ENCODE data around the gene RYR1. TPM values are rescaled to one million over a fixed set of nuclear protein-coding genes. Genes with fewer than 3 reads are reported as not detected.

RYR1 gene
- total RNA-seq, 1 donor from 2014 or later: 1.3 TPM

DNA sequence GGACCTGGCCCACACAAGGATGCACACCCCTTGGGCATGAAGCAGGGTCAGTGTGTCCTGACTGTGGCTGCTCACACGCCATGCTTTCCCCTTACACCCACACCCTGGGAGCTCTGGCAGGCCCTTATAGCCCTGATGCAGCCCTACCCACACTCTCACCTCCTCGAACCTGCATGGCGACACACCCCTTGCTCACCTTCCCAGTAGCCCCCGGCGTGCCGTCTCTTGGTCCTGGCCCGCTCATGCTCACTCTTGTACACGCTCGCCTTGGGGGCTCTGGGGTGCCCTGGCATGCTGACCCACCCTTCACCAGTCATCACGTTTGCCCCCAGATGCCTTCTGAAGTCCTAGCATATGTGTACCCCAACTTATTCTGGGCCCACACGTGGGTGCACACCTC, 128.2 kb downstream of the RYR1 start:
- TF ChIP-seq, protein P1, sequence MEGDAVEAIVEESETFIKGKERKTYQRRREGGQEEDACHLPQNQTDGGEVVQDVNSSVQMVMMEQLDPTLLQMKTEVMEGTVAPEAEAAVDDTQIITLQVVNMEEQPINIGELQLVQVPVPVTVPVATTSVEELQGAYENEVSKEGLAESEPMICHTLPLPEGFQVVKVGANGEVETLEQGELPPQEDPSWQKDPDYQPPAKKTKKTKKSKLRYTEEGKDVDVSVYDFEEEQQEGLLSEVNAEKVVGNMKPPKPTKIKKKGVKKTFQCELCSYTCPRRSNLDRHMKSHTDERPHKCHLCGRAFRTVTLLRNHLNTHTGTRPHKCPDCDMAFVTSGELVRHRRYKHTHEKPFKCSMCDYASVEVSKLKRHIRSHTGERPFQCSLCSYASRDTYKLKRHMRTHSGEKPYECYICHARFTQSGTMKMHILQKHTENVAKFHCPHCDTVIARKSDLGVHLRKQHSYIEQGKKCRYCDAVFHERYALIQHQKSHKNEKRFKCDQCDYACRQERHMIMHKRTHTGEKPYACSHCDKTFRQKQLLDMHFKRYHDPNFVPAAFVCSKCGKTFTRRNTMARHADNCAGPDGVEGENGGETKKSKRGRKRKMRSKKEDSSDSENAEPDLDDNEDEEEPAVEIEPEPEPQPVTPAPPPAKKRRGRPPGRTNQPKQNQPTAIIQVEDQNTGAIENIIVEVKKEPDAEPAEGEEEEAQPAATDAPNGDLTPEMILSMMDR (IDR thresholded peaks at IDR 0.05; ENCODE audit: unreplicated experiment): no peak
- Mint-ChIP-seq H3K9me3 (ENCODE audit: unreplicated experiment) (no peaks in the 10 kb centered on the region), H3K36me3 (ENCODE audit: low read depth, unreplicated experiment) (peaks cover 13% of the 10 kb centered on the region), H3K27me3 (ENCODE audit: unreplicated experiment) (peaks cover 11% of the 10 kb centered on the region), H3K4me1 (ENCODE audit: unreplicated experiment) (no peaks in the 10 kb centered on the region), H3K27ac (ENCODE audit: unreplicated experiment) (no peak overlapping the region), H3K4me3 (ENCODE audit: unreplicated experiment) (no peak overlapping the region)
- DNase-seq (ENCODE audit: low spot score): no peak

DNA sequence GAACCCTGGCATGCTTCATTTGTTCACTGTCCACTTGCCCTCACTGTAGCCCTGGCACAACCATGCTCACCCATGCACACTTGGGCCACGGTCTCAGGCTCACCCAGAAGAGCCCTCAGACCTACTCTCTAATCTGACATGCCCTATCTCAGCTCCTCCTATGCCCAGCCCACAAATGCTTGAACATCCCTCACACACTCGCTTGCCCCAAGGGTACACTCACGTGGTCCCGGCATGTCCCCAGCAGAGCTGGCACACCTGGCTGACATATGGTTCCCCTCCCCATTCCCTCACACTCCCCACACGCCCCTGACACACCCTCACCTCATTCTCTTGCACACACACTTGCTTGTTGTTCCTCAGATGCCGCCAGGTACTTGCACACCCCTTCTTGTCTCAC, 128.6 kb downstream of the RYR1 start:
- peaks cover 13% of the 10 kb centered on the region for H3K36me3 Mint-ChIP-seq (ENCODE audit: low read depth, unreplicated experiment)
- DNase-seq (ENCODE audit: low spot score): no peak
- H3K4me1 Mint-ChIP-seq (ENCODE audit: unreplicated experiment): no peaks in the 10 kb centered on the region
- TF ChIP-seq, protein P1 (IDR thresholded peaks at IDR 0.05; ENCODE audit: unreplicated experiment): no peak
- H3K27me3 Mint-ChIP-seq (ENCODE audit: unreplicated experiment): peaks cover 11% of the 10 kb centered on the region
- H3K27ac Mint-ChIP-seq (ENCODE audit: unreplicated experiment): no peak overlapping the region
- H3K4me3 Mint-ChIP-seq (ENCODE audit: unreplicated experiment): no peak overlapping the region
- no peaks in the 10 kb centered on the region for H3K9me3 Mint-ChIP-seq (ENCODE audit: unreplicated experiment)

DNA sequence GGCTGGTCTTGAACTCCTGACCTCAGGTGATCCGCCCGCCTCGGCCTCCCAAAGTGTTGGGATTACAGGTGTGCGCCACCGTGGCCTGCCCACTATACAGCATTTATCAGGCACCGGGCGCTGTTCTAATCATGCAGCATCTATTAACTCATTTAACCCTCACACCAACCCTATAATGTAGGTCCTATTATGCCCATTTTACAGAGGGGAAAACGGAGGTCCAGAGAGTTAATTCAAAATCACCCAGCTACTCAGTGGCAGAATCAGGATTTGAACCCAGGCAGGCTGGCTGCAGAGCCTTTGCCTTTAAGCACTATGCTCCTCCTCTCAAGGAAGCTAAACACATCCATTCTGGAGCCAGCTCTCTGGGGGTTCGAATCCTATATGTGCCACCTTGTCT, 130.0 kb downstream of the RYR1 start:
- no peaks in the 10 kb centered on the region for H3K4me1 Mint-ChIP-seq (ENCODE audit: unreplicated experiment)
- H3K4me3 Mint-ChIP-seq (ENCODE audit: unreplicated experiment): no peak overlapping the region
- peaks cover 13% of the 10 kb centered on the region for H3K27me3 Mint-ChIP-seq (ENCODE audit: unreplicated experiment)
- no peak for DNase-seq (ENCODE audit: low spot score)
- TF ChIP-seq, protein P1 (IDR thresholded peaks at IDR 0.05; ENCODE audit: unreplicated experiment): no peak
- no peaks in the 10 kb centered on the region for H3K9me3 Mint-ChIP-seq (ENCODE audit: unreplicated experiment)
- H3K36me3 Mint-ChIP-seq (ENCODE audit: low read depth, unreplicated experiment): peaks cover 13% of the 10 kb centered on the region
- H3K27ac Mint-ChIP-seq (ENCODE audit: unreplicated experiment): no peak overlapping the region

DNA sequence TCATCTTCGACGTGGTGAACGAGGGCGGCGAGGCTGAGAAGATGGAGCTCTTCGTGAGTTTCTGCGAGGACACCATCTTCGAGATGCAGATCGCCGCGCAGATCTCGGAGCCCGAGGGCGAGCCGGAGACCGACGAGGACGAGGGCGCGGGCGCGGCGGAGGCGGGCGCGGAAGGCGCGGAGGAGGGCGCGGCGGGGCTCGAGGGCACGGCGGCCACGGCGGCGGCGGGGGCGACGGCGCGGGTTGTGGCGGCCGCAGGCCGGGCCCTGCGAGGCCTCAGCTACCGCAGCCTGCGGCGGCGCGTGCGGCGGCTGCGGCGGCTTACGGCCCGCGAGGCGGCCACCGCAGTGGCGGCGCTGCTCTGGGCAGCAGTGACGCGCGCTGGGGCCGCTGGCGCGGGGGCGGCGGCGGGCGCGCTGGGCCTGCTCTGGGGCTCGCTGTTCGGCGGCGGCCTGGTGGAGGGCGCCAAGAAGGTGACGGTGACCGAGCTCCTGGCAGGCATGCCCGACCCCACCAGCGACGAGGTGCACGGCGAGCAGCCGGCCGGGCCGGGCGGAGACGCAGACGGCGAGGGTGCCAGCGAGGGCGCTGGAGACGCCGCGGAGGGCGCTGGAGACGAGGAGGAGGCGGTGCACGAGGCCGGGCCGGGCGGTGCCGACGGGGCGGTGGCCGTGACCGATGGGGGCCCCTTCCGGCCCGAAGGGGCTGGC, 131.6 kb downstream of the RYR1 start:
- Mint-ChIP-seq H3K36me3 (ENCODE audit: low read depth, unreplicated experiment) (peaks cover 13% of the 10 kb centered on the region), H3K4me3 (ENCODE audit: unreplicated experiment) (no peak overlapping the region)
- DNase-seq (ENCODE audit: low spot score): no peak

DNA sequence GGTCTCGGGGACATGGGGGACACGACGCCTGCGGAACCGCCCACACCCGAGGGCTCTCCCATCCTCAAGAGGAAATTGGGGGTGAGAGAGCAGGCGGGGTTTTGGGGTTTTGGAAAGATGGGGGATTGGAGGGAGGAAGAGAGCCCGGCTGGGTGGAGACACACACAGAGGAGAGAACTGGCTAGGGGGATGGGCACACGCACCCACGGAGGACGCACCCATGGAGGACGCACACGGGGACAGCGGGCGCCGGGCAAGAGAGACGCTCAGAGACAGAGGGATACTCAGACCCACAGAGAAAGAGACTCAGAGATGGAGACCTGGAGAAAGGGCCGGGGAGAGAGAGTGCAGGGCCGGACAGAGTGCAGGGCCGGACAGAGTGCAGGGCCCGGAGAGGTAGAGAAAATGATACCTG, 132.2 kb downstream of the RYR1 start:
- DNase-seq (ENCODE audit: low spot score): no peak
- Mint-ChIP-seq H3K27ac (ENCODE audit: unreplicated experiment) (no peak overlapping the region), H3K9me3 (ENCODE audit: unreplicated experiment) (no peaks in the 10 kb centered on the region), H3K4me1 (ENCODE audit: unreplicated experiment) (no peaks in the 10 kb centered on the region), H3K36me3 (ENCODE audit: low read depth, unreplicated experiment) (peaks cover 13% of the 10 kb centered on the region), H3K4me3 (ENCODE audit: unreplicated experiment) (no peak overlapping the region), H3K27me3 (ENCODE audit: unreplicated experiment) (peaks cover 16% of the 10 kb centered on the region)
- TF ChIP-seq, protein P1 (IDR thresholded peaks at IDR 0.05; ENCODE audit: unreplicated experiment): no peak

More for the DNA sequence above, 131.6 kb downstream of the RYR1 start:
- TF ChIP-seq, protein P1 (IDR thresholded peaks at IDR 0.05; ENCODE audit: unreplicated experiment): no peak
- Mint-ChIP-seq H3K27me3 (ENCODE audit: unreplicated experiment) (peaks cover 13% of the 10 kb centered on the region), H3K4me1 (ENCODE audit: unreplicated experiment) (no peaks in the 10 kb centered on the region), H3K27ac (ENCODE audit: unreplicated experiment) (no peak overlapping the region), H3K9me3 (ENCODE audit: unreplicated experiment) (no peaks in the 10 kb centered on the region)
